ENCODE measurements around the gene FHIT. TPM values are rescaled to one million over a fixed set of nuclear protein-coding genes. Genes with fewer than 3 reads are reported as not detected.

FHIT gene
- total RNA-seq, 2 experiments from 2014 or later, result 6.5 to 9.0 TPM

GRCh38 chr3:61108247-61109019, 142.8 kb downstream of the FHIT start:
- peaks cover 4% of the 10 kb centered on the region for H3K9me3 Mint-ChIP-seq (ENCODE audit: low read depth)
- no peaks in the 10 kb centered on the region for H3K36me3 Mint-ChIP-seq
- H3K27ac Mint-ChIP-seq, result no peak overlapping the region
- no peaks in the 10 kb centered on the region for H3K27me3 Mint-ChIP-seq
- no peak for DNase-seq
- H3K4me3 Mint-ChIP-seq, result no peak overlapping the region
- H3K4me1 Mint-ChIP-seq, result peaks cover 11% of the 10 kb centered on the region
- CTCF ChIA-PET, result no interaction called here
- no peak for ATAC-seq

DNA sequence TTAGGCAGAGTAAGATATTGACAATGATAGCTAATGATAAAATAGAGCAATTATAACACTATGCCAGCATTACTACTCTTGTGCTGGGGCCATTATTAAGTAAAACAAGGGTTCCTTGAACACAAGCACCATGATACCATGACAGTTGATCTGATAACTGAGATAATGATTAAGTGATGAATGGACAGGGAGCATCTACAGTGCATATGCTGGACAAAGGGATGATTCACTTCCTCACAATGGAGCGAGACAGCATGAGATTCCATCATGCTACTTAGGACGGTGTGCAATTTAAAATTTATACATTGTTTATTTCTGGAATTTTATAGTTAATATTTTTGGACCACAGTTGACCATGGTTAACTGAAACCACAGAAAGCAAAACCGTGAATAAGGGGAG, 156.6 kb downstream of the FHIT start:
- no peaks in the 10 kb centered on the region for H3K9me3 Mint-ChIP-seq (ENCODE audit: low read depth)
- ATAC-seq, result no peak
- DNase-seq, result no peak
- H3K4me3 Mint-ChIP-seq, result no peak overlapping the region
- H3K27me3 Mint-ChIP-seq, result no peaks in the 10 kb centered on the region
- H3K36me3 Mint-ChIP-seq, result no peaks in the 10 kb centered on the region
- H3K27ac Mint-ChIP-seq, result no peak overlapping the region
- CTCF ChIA-PET, result no interaction called here
- H3K4me1 Mint-ChIP-seq, result no peaks in the 10 kb centered on the region

DNA sequence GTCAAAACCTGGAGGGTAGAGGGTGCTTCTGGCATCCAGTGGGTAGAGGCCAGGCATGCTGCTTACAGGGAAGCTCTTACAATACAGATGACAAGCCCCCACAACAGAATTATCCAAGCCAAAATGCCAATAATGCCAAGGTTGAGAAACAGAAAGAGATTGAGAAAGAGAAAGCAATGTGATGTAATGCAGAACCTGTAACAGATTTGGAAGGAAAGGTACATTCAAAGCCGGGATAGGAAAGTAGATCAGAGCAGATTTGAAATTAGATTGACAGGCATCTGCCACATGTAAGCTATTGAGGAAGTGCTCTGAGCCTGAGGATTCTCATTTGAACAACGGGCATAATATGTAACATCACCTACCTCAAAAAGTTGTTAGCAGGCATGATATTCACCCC, 157.9 kb downstream of the FHIT start:
- no peaks in the 10 kb centered on the region for H3K4me1 Mint-ChIP-seq
- CTCF ChIA-PET, result no interaction called here

DNA sequence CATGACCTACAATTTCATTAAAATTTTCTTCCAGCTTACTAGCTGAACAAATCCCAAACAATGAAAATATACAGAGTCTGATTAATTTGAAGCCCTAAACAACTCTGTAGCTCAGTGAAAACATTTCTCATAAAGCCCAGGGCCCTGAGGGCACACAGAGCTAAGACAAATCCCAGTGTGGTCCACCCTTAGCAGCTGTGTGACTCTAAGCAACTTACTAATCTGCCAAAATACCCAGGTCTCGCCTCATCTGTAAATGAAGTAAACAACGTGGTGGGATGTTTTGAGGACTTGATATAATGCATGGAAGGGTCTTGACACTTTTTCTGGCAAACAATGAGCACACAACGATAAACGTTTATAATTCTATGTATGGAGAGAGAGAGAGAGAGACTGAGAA, 158.4 kb downstream of the FHIT start:
- H3K4me1 Mint-ChIP-seq, result no peaks in the 10 kb centered on the region
- no peak overlapping the region for H3K4me3 Mint-ChIP-seq
- no peaks in the 10 kb centered on the region for H3K27me3 Mint-ChIP-seq
- DNase-seq, result no peak
- no peak overlapping the region for H3K27ac Mint-ChIP-seq
- no peaks in the 10 kb centered on the region for H3K9me3 Mint-ChIP-seq (ENCODE audit: low read depth)
- ATAC-seq, result no peak
- CTCF ChIA-PET, result no interaction called here
- no peaks in the 10 kb centered on the region for H3K36me3 Mint-ChIP-seq

More for the DNA sequence above, 157.9 kb downstream of the FHIT start:
- Mint-ChIP-seq H3K4me3 (no peak overlapping the region), H3K36me3 (no peaks in the 10 kb centered on the region), H3K27ac (no peak overlapping the region), H3K9me3 (ENCODE audit: low read depth) (no peaks in the 10 kb centered on the region), H3K27me3 (no peaks in the 10 kb centered on the region)
- ATAC-seq, result no peak
- no peak for DNase-seq

DNA sequence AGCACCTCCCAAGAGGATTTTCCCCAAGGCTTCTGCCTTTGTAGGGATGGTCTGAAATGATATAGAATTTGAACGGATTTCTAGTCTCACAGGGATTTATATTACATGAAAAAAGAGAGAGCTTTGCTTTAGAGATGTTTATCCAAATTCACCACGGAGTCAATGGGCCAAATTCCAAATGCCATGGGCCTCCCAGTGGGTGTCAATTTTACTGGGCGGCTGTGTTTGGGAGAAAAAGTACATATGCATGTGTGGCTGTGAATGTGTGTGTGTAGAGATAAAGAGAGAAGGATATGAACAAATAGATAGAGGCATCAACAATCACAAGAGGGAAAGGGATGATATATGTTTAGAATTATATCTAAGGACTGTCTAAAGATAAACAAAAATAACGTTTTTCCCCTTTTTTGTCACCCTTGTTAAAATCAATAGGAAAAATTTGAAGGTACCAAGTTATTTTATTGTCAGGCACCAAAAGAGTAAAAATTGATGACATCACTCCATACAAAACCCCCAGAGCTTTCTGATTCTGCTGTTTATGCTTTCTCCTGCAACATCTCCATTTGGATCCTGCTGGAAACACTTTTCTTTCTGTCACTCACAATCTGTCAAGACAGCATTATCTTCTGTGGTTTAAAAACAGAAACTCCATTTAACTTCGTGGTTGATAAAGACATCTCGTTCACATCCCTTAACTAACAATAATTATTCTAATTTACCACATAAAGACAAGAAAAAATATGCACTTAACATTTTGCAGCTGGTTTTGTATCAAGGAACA, 160.7 kb downstream of the FHIT start:
- CTCF ChIA-PET, result no interaction called here
- ATAC-seq (no peak), DNase-seq (no peak)
- Mint-ChIP-seq H3K4me1 (no peaks in the 10 kb centered on the region), H3K27me3 (no peaks in the 10 kb centered on the region), H3K4me3 (no peak overlapping the region), H3K9me3 (ENCODE audit: low read depth) (no peaks in the 10 kb centered on the region), H3K27ac (no peak overlapping the region), H3K36me3 (no peaks in the 10 kb centered on the region)

DNA sequence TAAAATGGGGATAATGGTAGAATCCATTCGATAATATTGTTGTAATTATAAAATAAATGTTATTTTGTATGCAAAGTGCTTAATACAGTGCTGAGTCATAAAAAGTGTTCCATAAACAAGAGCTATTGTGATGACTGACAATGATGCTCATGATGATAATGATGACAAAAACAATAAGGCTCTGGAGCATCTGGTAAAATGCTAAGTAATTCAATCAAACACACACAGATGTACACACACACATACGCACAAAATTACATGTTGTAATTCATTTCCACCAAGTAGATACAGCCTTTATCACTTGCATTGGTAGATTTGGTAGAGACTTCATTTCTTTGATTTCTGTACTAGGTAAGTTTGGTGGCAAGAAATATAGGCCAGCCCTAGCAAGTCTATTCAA, 163.8 kb downstream of the FHIT start:
- ATAC-seq (no peak), DNase-seq (no peak)
- CTCF ChIA-PET, result no interaction called here
- H3K4me3 Mint-ChIP-seq, result no peak overlapping the region
- peaks cover 2% of the 10 kb centered on the region for H3K9me3 Mint-ChIP-seq (ENCODE audit: low read depth)
- H3K27me3 Mint-ChIP-seq, result no peaks in the 10 kb centered on the region
- H3K4me1 Mint-ChIP-seq, result no peaks in the 10 kb centered on the region
- no peak overlapping the region for H3K27ac Mint-ChIP-seq
- no peaks in the 10 kb centered on the region for H3K36me3 Mint-ChIP-seq

GRCh38 chr3:61081554-61081953, 169.7 kb downstream of the FHIT start:
- Mint-ChIP-seq H3K27ac (no peak overlapping the region), H3K36me3 (no peaks in the 10 kb centered on the region), H3K9me3 (ENCODE audit: low read depth) (peaks cover 2% of the 10 kb centered on the region), H3K4me3 (no peak overlapping the region), H3K4me1 (no peaks in the 10 kb centered on the region), H3K27me3 (no peaks in the 10 kb centered on the region)
- DNase-seq, result no peak
- CTCF ChIA-PET, result no interaction called here
- ATAC-seq, result no peak

- ATAC-seq (no peak), DNase-seq (no peak)
- peaks cover 2% of the 10 kb centered on the region for H3K9me3 Mint-ChIP-seq (ENCODE audit: low read depth)
- CTCF ChIA-PET, result no interaction called here
- H3K4me3 Mint-ChIP-seq, result no peak overlapping the region
- H3K27ac Mint-ChIP-seq, result no peak overlapping the region
- no peaks in the 10 kb centered on the region for H3K36me3 Mint-ChIP-seq
- H3K4me1 Mint-ChIP-seq, result no peaks in the 10 kb centered on the region
- H3K27me3 Mint-ChIP-seq, result no peaks in the 10 kb centered on the region
Observed at GRCh38 chr3:61080737-61081445, 170.4 kb downstream of the FHIT start.

DNA sequence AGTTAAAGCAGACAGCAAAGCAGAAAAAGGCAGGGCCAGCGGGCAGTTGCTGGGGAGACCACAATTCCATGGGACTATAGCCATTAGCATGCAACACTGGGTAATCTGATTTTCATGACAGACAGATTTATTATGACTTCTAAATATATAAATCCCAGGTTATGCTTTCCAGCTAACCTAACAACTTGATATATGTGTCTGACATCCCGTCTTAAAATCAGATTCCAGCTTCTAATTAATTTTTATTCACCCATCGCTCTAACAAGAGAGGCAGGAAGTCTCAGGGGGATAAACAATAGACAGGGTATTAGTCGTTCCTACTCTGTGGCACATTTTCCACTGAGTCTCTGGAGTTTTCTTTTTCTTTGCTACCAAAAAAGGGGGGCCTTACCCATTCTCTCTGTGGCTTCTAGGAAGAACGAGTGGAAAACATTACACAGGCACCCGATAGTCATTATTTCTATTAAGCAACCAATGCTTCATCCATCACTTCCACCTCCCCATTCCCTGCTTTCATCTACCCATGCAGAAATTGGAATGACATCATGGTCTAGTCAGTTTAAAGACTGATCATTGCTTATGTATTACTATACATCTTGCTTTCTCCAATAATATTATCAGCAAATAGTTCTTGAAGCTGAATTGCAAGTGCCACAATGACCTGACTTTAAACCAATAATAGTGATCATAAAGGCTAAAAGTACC, 173.1 kb downstream of the FHIT start:
- H3K27ac Mint-ChIP-seq, result no peak overlapping the region
- H3K27me3 Mint-ChIP-seq, result no peaks in the 10 kb centered on the region
- H3K9me3 Mint-ChIP-seq (ENCODE audit: low read depth), result no peaks in the 10 kb centered on the region
- no peaks in the 10 kb centered on the region for H3K4me1 Mint-ChIP-seq
- CTCF ChIA-PET, result no interaction called here
- no peak for DNase-seq
- no peaks in the 10 kb centered on the region for H3K36me3 Mint-ChIP-seq
- no peak overlapping the region for H3K4me3 Mint-ChIP-seq
- no peak for ATAC-seq

GRCh38 chr3:61077551-61077950, 173.7 kb downstream of the FHIT start:
- DNase-seq (no peak), ATAC-seq (no peak)
- Mint-ChIP-seq H3K27me3 (no peaks in the 10 kb centered on the region), H3K36me3 (no peaks in the 10 kb centered on the region), H3K9me3 (ENCODE audit: low read depth) (no peaks in the 10 kb centered on the region), H3K4me3 (no peak overlapping the region), H3K4me1 (no peaks in the 10 kb centered on the region), H3K27ac (no peak overlapping the region)
- CTCF ChIA-PET, result no interaction called here

DNA sequence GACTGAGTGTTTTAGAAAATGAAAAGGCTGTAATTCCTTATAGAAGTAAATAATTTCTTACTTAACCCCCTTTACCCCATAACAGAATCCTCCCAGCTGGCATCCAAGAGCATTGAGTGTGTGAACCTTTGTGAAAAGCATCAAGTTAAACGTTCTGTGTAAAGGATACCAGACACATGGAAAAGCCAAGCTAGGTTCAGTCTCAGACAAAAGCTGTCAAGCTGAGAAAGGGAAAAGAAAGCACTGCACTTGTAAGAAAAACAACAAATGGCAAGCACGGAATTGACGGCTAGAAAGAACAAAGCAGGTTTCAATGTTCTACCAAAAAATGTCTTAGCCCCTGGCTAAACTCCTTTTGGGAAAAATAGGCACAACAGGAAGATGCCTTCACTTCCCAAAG, 176.5 kb downstream of the FHIT start:
- ATAC-seq (no peak), DNase-seq (no peak)
- no peaks in the 10 kb centered on the region for H3K36me3 Mint-ChIP-seq
- CTCF ChIA-PET, result no interaction called here
- H3K27ac Mint-ChIP-seq, result no peak overlapping the region
- no peaks in the 10 kb centered on the region for H3K9me3 Mint-ChIP-seq (ENCODE audit: low read depth)
- no peaks in the 10 kb centered on the region for H3K27me3 Mint-ChIP-seq
- H3K4me3 Mint-ChIP-seq, result no peak overlapping the region
- no peaks in the 10 kb centered on the region for H3K4me1 Mint-ChIP-seq

DNA sequence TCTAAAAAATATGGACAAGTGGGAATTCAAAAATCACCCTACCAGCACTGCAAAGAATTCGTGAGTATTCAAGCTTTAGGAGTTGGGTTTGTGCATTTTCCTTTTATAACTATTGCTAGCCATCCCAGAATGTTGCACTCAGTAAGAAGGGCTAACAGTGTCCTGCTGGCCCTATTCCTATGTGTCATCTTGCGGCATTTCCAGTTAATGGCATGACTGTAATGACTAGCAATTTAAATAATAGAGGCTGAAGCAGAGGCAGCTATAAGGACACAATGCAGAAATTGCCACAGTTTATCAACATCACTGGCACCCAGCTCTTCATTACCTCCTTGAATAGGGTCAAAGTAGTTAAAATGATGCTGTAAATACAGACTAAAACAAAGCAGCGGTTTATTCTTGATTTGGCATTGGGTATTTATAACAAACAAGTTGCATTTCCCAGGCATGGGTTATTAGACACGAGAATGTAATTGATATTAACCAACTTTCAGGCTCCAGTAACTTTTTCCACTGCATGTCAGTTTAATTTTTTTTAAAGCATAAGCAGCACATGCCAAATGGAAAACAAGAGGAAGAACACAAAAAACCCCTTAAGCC, 177.6 kb downstream of the FHIT start:
- Mint-ChIP-seq H3K36me3 (no peaks in the 10 kb centered on the region), H3K4me3 (no peak overlapping the region), H3K27ac (no peak overlapping the region), H3K9me3 (ENCODE audit: low read depth) (no peaks in the 10 kb centered on the region), H3K4me1 (no peaks in the 10 kb centered on the region), H3K27me3 (no peaks in the 10 kb centered on the region)
- CTCF ChIA-PET, result no interaction called here
- DNase-seq, result no peak
- ATAC-seq, result no peak

- H3K27me3 Mint-ChIP-seq, result no peaks in the 10 kb centered on the region
- no peak overlapping the region for H3K4me3 Mint-ChIP-seq
- no peaks in the 10 kb centered on the region for H3K4me1 Mint-ChIP-seq
- CTCF ChIA-PET, result no interaction called here
- DNase-seq (no peak), ATAC-seq (no peak)
- no peak overlapping the region for H3K27ac Mint-ChIP-seq
- no peaks in the 10 kb centered on the region for H3K36me3 Mint-ChIP-seq
- peaks cover 2% of the 10 kb centered on the region for H3K9me3 Mint-ChIP-seq (ENCODE audit: low read depth)
Observed at GRCh38 chr3:61068084-61068483, 183.2 kb downstream of the FHIT start.
